ENCODE data around the gene RIPK4. TPM values are rescaled to one million over a fixed set of nuclear protein-coding genes. Genes with fewer than 3 reads are reported as not detected.
"Not testable (repeated sequence)": the region's sequence is repeated elsewhere in the genome, so short reads cannot be mapped to it uniquely, and the experiment has no call there.

The RIPK4 gene
- total RNA-seq, 1 donor from 2014 or later, result not detected

- no peaks in the 10 kb centered on the region for H3K36me3 Mint-ChIP-seq (ENCODE audit: low read depth)
- peaks cover 13% of the 10 kb centered on the region for H3K9me3 Mint-ChIP-seq
- no peak overlapping the region for H3K27ac Mint-ChIP-seq
- peaks cover 16% of the 10 kb centered on the region for H3K4me1 Mint-ChIP-seq (ENCODE audit: low read depth)
- intact Hi-C loops (cut with micrococcal nuclease), result no loop called here
- no peak overlapping the region for H3K4me3 Mint-ChIP-seq (ENCODE audit: low read depth)
- no peak for DNase-seq (ENCODE audit: low spot score)
- peaks cover 7% of the 10 kb centered on the region for H3K27me3 Mint-ChIP-seq (ENCODE audit: low read depth)
These were observed 60.6 kb downstream of the RIPK4 start for GRCh38 chr21:41706263-41706639.

DNA sequence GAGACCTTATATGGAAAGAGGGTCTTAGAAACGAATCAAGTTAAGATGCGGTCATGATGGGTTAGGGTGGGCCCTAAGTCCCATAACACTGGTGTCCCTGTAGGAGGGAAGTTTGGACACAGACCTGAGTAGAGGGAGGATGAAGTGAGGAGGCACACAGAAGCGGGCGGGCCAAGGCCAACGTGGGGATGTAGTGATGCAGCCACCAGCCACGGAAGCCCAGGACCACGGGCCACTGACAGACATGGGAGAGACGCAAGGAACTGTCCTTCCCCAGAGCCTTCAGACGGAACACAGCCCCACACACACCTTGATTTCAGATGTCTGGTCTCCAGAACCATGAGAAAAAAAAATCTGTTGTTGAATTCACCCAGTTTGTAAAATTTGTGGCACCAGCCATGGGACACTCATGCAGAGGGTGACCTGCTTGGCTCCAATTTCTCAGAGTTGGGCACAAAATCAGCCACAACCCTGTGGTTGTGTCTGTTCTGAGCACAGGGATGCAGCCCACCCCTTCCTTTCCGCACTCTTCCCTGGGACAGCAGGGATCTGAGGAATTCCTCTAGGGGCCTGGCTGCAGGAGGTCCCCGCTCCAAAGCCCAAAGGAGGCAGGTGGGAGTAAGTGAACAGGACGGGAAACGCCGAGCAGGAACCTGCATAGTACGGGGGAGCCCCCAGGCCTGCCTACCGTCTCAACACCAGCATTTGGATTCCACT, 61.1 kb downstream of the RIPK4 start:
- peaks cover 3% of the 10 kb centered on the region for H3K27me3 Mint-ChIP-seq (ENCODE audit: low read depth)
- no peaks in the 10 kb centered on the region for H3K36me3 Mint-ChIP-seq (ENCODE audit: low read depth)
- intact Hi-C loops (cut with micrococcal nuclease), result no loop called here
- H3K9me3 Mint-ChIP-seq, result peaks cover 13% of the 10 kb centered on the region
- H3K27ac Mint-ChIP-seq, result no peak overlapping the region
- no peak for DNase-seq (ENCODE audit: low spot score)
- H3K4me1 Mint-ChIP-seq (ENCODE audit: low read depth), result peaks cover 16% of the 10 kb centered on the region
- H3K4me3 Mint-ChIP-seq (ENCODE audit: low read depth), result no peak overlapping the region

DNA sequence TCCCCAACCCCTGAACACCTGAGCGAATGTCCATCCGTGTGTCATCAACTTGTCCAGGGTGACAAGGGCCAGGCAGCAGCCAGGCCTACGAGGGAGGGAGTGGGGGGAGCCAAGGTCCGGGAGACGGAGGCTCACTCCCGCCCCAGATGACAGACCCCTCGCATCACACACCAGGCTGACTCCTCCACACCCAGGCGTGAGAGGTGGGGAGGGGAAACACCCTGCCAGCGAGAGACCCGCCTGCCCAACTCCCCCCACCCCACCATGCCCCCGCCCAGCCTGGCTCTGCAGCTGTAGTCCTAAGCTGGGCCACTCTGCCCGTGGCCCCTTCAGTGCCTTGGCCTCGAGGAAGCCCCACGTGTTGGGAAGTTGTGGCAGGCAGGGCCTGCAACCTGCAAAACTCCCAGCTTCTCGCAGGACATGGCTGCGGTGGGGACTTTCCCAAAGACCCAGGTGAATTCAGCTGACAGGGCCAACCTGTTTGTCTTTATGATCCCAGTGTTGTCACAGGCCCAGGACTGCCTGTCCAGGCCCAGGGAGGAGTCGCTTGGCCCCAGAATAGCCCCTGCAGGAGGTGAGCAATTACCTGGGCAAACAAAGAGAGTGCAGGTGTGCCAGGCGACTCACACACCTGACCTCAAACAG, 62.9 kb downstream of the RIPK4 start:
- Mint-ChIP-seq H3K4me3 (ENCODE audit: low read depth) (no peak overlapping the region), H3K36me3 (ENCODE audit: low read depth) (no peaks in the 10 kb centered on the region), H3K27me3 (ENCODE audit: low read depth) (no peaks in the 10 kb centered on the region), H3K9me3 (peaks cover 13% of the 10 kb centered on the region), H3K4me1 (ENCODE audit: low read depth) (peaks cover 16% of the 10 kb centered on the region), H3K27ac (no peak overlapping the region)
- intact Hi-C loops (cut with micrococcal nuclease), result no loop called here
- DNase-seq (ENCODE audit: low spot score), result no peak

GRCh38 chr21:41701749-41702148, 65.1 kb downstream of the RIPK4 start:
- peaks cover 6% of the 10 kb centered on the region for H3K4me1 Mint-ChIP-seq (ENCODE audit: low read depth)
- no peaks in the 10 kb centered on the region for H3K27me3 Mint-ChIP-seq (ENCODE audit: low read depth)
- no peak overlapping the region for H3K27ac Mint-ChIP-seq
- H3K36me3 Mint-ChIP-seq (ENCODE audit: low read depth), result no peaks in the 10 kb centered on the region
- peaks cover 3% of the 10 kb centered on the region for H3K9me3 Mint-ChIP-seq
- intact Hi-C loops (cut with micrococcal nuclease), result no loop called here
- no peak for DNase-seq (ENCODE audit: low spot score)
- no peak overlapping the region for H3K4me3 Mint-ChIP-seq (ENCODE audit: low read depth)

GRCh38 chr21:41699311-41699710, 67.5 kb downstream of the RIPK4 start:
- H3K36me3 Mint-ChIP-seq (ENCODE audit: low read depth), result no peaks in the 10 kb centered on the region
- no peaks in the 10 kb centered on the region for H3K9me3 Mint-ChIP-seq
- no peak for DNase-seq (ENCODE audit: low spot score)
- H3K4me3 Mint-ChIP-seq (ENCODE audit: low read depth), result no peak overlapping the region
- H3K27ac Mint-ChIP-seq, result no peak overlapping the region
- no peaks in the 10 kb centered on the region for H3K27me3 Mint-ChIP-seq (ENCODE audit: low read depth)
- H3K4me1 Mint-ChIP-seq (ENCODE audit: low read depth), result no peaks in the 10 kb centered on the region
- intact Hi-C loops (cut with micrococcal nuclease), result no loop called here

- Mint-ChIP-seq H3K4me1 (ENCODE audit: low read depth) (no peaks in the 10 kb centered on the region), H3K36me3 (ENCODE audit: low read depth) (no peaks in the 10 kb centered on the region), H3K27ac (no peak overlapping the region), H3K9me3 (no peaks in the 10 kb centered on the region), H3K27me3 (ENCODE audit: low read depth) (no peaks in the 10 kb centered on the region), H3K4me3 (ENCODE audit: low read depth) (no peak overlapping the region)
- DNase-seq (ENCODE audit: low spot score), result no peak
- intact Hi-C loops (cut with micrococcal nuclease), result no loop called here
These were observed 68.8 kb downstream of the RIPK4 start for GRCh38 chr21:41698071-41698470.

GRCh38 chr21:41695513-41695912, 71.3 kb downstream of the RIPK4 start:
- Mint-ChIP-seq H3K36me3 (ENCODE audit: low read depth) (no peaks in the 10 kb centered on the region), H3K9me3 (no peaks in the 10 kb centered on the region)
- intact Hi-C loops (cut with micrococcal nuclease), result no loop called here

GRCh38 chr21:41694042-41694441, 72.8 kb downstream of the RIPK4 start:
- DNase-seq (ENCODE audit: low spot score); H3K4me1 Mint-ChIP-seq (ENCODE audit: low read depth); H3K27me3 Mint-ChIP-seq (ENCODE audit: low read depth); H3K27ac Mint-ChIP-seq; H3K9me3 Mint-ChIP-seq; H3K36me3 Mint-ChIP-seq (ENCODE audit: low read depth); intact Hi-C loops (cut with micrococcal nuclease); H3K4me3 Mint-ChIP-seq (ENCODE audit: low read depth): not testable (repeated sequence)

More at GRCh38 chr21:41695513-41695912, 71.3 kb downstream of the RIPK4 start:
- H3K27me3 Mint-ChIP-seq (ENCODE audit: low read depth), result no peaks in the 10 kb centered on the region
- no peak overlapping the region for H3K4me3 Mint-ChIP-seq (ENCODE audit: low read depth)
- DNase-seq (ENCODE audit: low spot score), result no peak
- H3K4me1 Mint-ChIP-seq (ENCODE audit: low read depth), result no peaks in the 10 kb centered on the region
- H3K27ac Mint-ChIP-seq, result no peak overlapping the region

GRCh38 chr21:41692185-41692565, 74.7 kb downstream of the RIPK4 start:
- intact Hi-C loops (cut with micrococcal nuclease), result no loop called here
- no peak overlapping the region for H3K4me3 Mint-ChIP-seq (ENCODE audit: low read depth)
- H3K9me3 Mint-ChIP-seq, result no peaks in the 10 kb centered on the region
- H3K4me1 Mint-ChIP-seq (ENCODE audit: low read depth), result no peaks in the 10 kb centered on the region
- H3K27ac Mint-ChIP-seq, result no peak overlapping the region
- no peaks in the 10 kb centered on the region for H3K36me3 Mint-ChIP-seq (ENCODE audit: low read depth)
- H3K27me3 Mint-ChIP-seq (ENCODE audit: low read depth), result no peaks in the 10 kb centered on the region
- DNase-seq (ENCODE audit: low spot score), result no peak

DNA sequence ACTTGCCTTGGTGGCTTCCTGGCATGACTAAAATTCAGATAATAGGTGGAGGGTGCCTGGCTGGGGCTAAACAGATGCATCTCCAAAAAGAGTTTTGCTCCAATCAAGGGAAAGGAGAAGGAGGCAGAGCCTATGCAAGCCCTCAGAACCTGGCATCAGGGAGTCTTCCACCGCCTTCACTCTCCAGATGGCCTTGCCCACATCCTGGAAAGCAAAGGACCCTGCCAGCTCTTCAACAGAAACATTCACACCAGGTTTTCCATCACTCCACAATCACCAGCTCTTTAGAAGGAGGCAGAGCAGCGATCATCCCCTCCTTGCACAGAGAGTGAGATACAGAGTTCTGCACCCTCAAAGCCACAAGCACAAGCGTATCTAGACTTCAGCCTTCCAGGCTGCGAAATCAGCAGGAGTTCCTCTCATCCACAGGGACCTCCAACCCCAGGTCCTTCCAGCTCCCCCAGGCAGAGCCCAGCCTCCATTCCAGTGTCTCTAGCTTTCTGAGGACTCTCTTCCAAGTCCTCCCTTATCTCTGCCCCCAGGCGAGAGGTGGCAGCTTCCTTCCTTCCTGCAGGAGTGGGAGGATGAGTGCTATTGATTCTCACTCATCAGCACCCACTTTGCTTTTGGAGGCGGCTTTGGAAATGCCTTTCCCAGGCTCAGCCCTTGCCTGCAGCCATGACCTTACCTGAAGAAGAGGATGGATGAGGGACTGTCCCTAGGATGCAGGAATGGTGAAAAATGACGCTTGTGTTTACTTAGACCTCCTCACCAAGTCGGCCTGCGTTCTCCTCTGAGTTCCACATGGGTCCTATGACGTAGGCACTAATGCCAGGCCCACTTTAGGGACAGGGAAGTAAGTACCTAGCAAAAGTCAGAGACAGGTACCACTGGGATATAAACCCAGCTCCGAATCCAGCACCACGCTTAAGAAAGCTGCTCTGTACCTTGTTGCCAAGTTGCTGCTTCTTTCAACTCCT, 75.4 kb downstream of the RIPK4 start:
- DNase-seq (ENCODE audit: low spot score), result no peak
- no peaks in the 10 kb centered on the region for H3K27me3 Mint-ChIP-seq (ENCODE audit: low read depth)
- no peaks in the 10 kb centered on the region for H3K36me3 Mint-ChIP-seq (ENCODE audit: low read depth)
- no peaks in the 10 kb centered on the region for H3K4me1 Mint-ChIP-seq (ENCODE audit: low read depth)
- intact Hi-C loops (cut with micrococcal nuclease), result no loop called here
- no peaks in the 10 kb centered on the region for H3K9me3 Mint-ChIP-seq
- no peak overlapping the region for H3K27ac Mint-ChIP-seq
- H3K4me3 Mint-ChIP-seq (ENCODE audit: low read depth), result no peak overlapping the region
